Thyroid gland (tissue), 4 donors: ENCODE measurements around the gene WDR27. TPM values are rescaled to one million over a fixed set of nuclear protein-coding genes. Genes with fewer than 3 reads are reported as not detected.

Experiments
- DNase-seq, 2 donors: peaks; one replicate each; pipeline ENCODE4 v3.0.0-alpha.2; 2019
- H3K27ac ChIP-seq, 3 donors: fragments of 200-600 bp; sonication (generic); 1 replicate in 2 of 3; 2 replicates in 1 of 3; pipeline ENCODE4 v1.5.1; 2016 to 2019; ENCODE audit warnings: mild to moderate bottlenecking in 1 of 3, moderate library complexity in 1 of 3
- H3K27me3 ChIP-seq: fragments of 200-600 bp; sonication (generic); one replicate; pipeline ENCODE4 v1.5.1; 2019
- H3K36me3 ChIP-seq, 2 donors: fragments of 200-600 bp; sonication (generic); one replicate each; pipeline ENCODE4 v1.5.1; 2016 to 2019
- H3K4me1 ChIP-seq, 2 donors: fragments of 200-600 bp; sonication (generic); one replicate each; pipeline ENCODE4 v1.5.1; 2017 to 2019
- H3K4me3 ChIP-seq, 3 donors: fragments of 200-600 bp; sonication (generic); replicated peaks in 1 of 3; 1 replicate in 2 of 3; 2 replicates in 1 of 3; pipeline ENCODE4 v1.5.1; 2016; ENCODE audit warnings: mild to moderate bottlenecking in 1 of 3
- H3K9me3 ChIP-seq: fragments of 200-600 bp; sonication (generic); one replicate; pipeline ENCODE4 v1.5.1; 2017
- POLR2A ChIP-seq, 2 donors: fragments of 450-650 bp; IDR thresholded peaks; one replicate each; pipeline ENCODE4 v1.6.1; 2017; ENCODE audit warnings: antibody characterized with exemption in 2 of 2, mild to moderate bottlenecking in 2 of 2, moderate library complexity in 1 of 2
- WGBS, 2 donors: methylation state at CpG; one replicate each; pipeline ENCODE4 v1.1.5; 2017; 5-methylcytosine and 5-hydroxymethylcytosine counted together
- intact Hi-C: fragments of 100-400 bp; cut with DNase I; formaldehyde crosslinking; loops from one replicate; pipeline ENCODE4 v1.15.1; 2023
- total RNA-seq, 4 donors: library from RNA; depleted of rRNA; stranded (reverse); fragments of >200 nt; gene quantifications; one replicate each; pipeline ENCODE4 v1.2.3, GENCODE V29; 2016
- TF ChIP-seq, protein P1 (sequence below), 6 experiments: fragments of 200-600 bp in 3 of 6; fragments of 450-650 bp in 3 of 6; sonication (generic) in 3 of 6; IDR thresholded peaks; one replicate each; pipeline ENCODE4 v1.5.1; 2016 to 2019; ENCODE audit warnings: antibody characterized with exemption in 6 of 6, mild to moderate bottlenecking in 2 of 6, inconsistent platforms in 1 of 6, moderate library complexity in 1 of 6

WDR27 gene
- total RNA-seq, 4 donors from 2014 or later, result 48.9 to 74.6 (median 51.8) TPM

DNA sequence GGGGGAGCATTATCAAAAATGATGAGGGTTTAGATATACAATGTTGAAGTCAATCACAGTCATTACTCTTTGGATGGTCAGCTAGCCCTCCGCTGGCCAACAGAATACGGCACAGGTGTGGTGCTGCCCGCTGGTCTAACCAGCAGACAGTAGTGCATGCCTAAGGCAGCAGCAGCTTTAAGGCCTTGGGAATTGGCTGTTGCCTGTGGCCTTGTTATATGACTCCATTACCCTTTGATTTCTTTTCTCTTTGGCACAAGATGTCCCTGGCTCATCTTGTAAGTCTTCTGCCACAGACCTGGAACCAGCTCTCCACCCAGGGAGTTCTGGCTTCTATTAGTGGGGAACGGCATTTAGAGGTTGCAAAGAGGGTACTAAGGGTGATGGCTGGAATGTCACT lies 110.2 kb downstream of the WDR27 start:
- Histone ChIP-seq H3K27ac (no peak overlapping the region), H3K27me3 (no peaks in the 10 kb centered on the region), H3K36me3 (no peaks in the 10 kb centered on the region), H3K9me3 (no peaks in the 10 kb centered on the region), H3K4me3 (no peak overlapping the region), H3K4me1 (peaks cover 13 to 19% of the 10 kb centered on the region in 2 donors)
- intact Hi-C loops, result no loop called here
- no peak for TF ChIP-seq POLR2A (IDR thresholded peaks at IDR 0.05)
- TF ChIP-seq, protein P1, sequence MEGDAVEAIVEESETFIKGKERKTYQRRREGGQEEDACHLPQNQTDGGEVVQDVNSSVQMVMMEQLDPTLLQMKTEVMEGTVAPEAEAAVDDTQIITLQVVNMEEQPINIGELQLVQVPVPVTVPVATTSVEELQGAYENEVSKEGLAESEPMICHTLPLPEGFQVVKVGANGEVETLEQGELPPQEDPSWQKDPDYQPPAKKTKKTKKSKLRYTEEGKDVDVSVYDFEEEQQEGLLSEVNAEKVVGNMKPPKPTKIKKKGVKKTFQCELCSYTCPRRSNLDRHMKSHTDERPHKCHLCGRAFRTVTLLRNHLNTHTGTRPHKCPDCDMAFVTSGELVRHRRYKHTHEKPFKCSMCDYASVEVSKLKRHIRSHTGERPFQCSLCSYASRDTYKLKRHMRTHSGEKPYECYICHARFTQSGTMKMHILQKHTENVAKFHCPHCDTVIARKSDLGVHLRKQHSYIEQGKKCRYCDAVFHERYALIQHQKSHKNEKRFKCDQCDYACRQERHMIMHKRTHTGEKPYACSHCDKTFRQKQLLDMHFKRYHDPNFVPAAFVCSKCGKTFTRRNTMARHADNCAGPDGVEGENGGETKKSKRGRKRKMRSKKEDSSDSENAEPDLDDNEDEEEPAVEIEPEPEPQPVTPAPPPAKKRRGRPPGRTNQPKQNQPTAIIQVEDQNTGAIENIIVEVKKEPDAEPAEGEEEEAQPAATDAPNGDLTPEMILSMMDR (IDR thresholded peaks at IDR 0.05), result no peak
- DNase-seq, result no peak
- WGBS, 2 donors, result 73 to 92% methylated on average over 4 of the region's 4 CpGs

DNA sequence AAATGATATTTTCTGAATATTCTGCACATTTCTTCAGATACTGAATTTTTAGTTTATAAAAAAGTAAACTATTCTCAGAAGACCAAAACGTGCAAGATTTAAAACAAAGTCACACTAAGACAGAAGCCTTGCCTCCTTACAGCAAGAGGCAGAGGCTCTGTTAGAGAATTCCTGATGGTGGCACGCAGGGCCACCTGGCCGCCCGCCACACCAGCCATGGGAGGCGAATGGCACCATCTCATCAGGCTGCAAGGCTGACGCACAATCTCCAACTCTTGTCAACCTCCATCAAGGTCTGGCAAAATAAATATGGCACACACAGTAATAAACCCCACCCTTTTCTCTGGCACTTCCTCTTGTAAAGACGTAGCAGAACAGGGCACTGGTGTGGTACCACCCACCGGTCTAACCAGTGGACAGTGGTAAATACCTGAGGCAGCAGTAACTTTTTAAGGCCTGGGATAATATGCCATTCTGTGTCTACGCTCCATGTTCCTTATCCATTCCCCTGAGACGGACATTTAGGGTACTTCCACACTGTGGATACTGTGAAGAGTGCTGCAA lies 111.4 kb downstream of the WDR27 start:
- intact Hi-C loops, result no loop called here
- no peak for DNase-seq
- Histone ChIP-seq H3K27me3 (no peaks in the 10 kb centered on the region), H3K4me3 (no peak overlapping the region), H3K9me3 (no peaks in the 10 kb centered on the region), H3K27ac (peak overlapping the region; percentile 60 to 65 (median 65)), H3K36me3 (no peaks in the 10 kb centered on the region), H3K4me1 (peaks cover 13 to 19% of the 10 kb centered on the region in 2 donors)
- 94 to 95% methylated on average over 10 of the region's 10 CpGs for WGBS, 2 donors
- TF ChIP-seq POLR2A (IDR thresholded peaks at IDR 0.05), result no peak
- TF ChIP-seq, protein P1 (IDR thresholded peaks at IDR 0.05), result no peak

DNA sequence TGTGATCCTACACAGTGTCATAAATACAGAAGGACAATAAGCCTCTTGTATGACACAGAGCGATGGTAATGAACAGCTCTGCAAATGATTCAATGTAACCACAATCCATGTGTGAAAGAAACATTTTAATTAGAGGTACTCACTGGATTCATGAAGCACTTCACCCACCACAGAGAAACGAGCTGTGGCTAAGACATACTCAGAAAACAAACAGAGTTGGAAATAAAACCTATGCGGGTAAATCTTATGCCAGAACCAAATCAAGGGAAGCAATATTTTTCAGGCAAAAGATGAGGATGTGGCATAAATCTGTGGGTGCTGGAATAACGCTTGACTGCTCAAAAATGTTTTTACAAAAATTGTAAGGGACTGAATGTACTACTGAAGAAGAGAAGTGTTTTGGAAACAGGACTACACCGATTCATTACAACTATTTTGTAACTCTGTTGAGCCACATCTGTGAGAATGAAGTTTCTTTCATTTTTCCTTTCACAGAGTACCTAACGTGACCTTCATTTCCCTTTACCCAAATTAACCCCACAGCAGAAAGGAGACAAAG lies 112.1 kb downstream of the WDR27 start:
- intact Hi-C loops, result no loop called here
- Histone ChIP-seq H3K4me1 (peaks cover 13 to 19% of the 10 kb centered on the region in 2 donors), H3K27ac (peak overlapping the region; percentile 60 to 65 (median 65)), H3K36me3 (no peaks in the 10 kb centered on the region), H3K9me3 (no peaks in the 10 kb centered on the region), H3K27me3 (no peaks in the 10 kb centered on the region), H3K4me3 (no peak overlapping the region)
- no peak for DNase-seq
- WGBS, 2 donors, result 54 to 73% methylated on average over 6 of the region's 6 CpGs
- no peak for TF ChIP-seq POLR2A (IDR thresholded peaks at IDR 0.05)
- TF ChIP-seq, protein P1 (IDR thresholded peaks at IDR 0.05), result no peak

- H3K36me3 ChIP-seq, result no peaks in the 10 kb centered on the region
- H3K4me1 ChIP-seq, result peaks cover 13 to 19% of the 10 kb centered on the region in 2 donors
- no peak overlapping the region for H3K4me3 ChIP-seq
- peak overlapping the region; percentile 3 to 65 (median 19) for H3K27ac ChIP-seq
- DNase-seq, result peak; percentile 27 to 45
- TF ChIP-seq, protein P1 (IDR thresholded peaks at IDR 0.05), result no peak
- no peak for TF ChIP-seq POLR2A (IDR thresholded peaks at IDR 0.05)
- WGBS, 2 donors, result 69 to 74% methylated on average over 3 of the region's 3 CpGs
- H3K27me3 ChIP-seq, result no peaks in the 10 kb centered on the region
- intact Hi-C loops, result no loop called here
- no peaks in the 10 kb centered on the region for H3K9me3 ChIP-seq
Observed at GRCh38 chr6:169589293-169589692, 112.5 kb downstream of the WDR27 start.

- Histone ChIP-seq H3K36me3 (no peaks in the 10 kb centered on the region), H3K4me1 (peaks cover 13 to 19% of the 10 kb centered on the region in 2 donors), H3K27me3 (no peaks in the 10 kb centered on the region), H3K27ac (no peak overlapping the region), H3K4me3 (no peak overlapping the region), H3K9me3 (no peaks in the 10 kb centered on the region)
- WGBS, 2 donors, result 96 to 100% methylated on average over 5 of the region's 5 CpGs
- DNase-seq, result no peak
- TF ChIP-seq, protein P1 (IDR thresholded peaks at IDR 0.05), result no peak
- TF ChIP-seq POLR2A (IDR thresholded peaks at IDR 0.05), result no peak
- intact Hi-C loops, result no loop called here
Observed at GRCh38 chr6:169587975-169588374, 113.9 kb downstream of the WDR27 start.
